ENCODE results near the gene GOLGA6B. TPM values are rescaled to one million over a fixed set of nuclear protein-coding genes. Genes with fewer than 3 reads are reported as not detected.
"Not testable (repeated sequence)": the region's sequence is repeated elsewhere in the genome, so short reads cannot be mapped to it uniquely, and the experiment has no call there.

GOLGA6B gene, protein sequence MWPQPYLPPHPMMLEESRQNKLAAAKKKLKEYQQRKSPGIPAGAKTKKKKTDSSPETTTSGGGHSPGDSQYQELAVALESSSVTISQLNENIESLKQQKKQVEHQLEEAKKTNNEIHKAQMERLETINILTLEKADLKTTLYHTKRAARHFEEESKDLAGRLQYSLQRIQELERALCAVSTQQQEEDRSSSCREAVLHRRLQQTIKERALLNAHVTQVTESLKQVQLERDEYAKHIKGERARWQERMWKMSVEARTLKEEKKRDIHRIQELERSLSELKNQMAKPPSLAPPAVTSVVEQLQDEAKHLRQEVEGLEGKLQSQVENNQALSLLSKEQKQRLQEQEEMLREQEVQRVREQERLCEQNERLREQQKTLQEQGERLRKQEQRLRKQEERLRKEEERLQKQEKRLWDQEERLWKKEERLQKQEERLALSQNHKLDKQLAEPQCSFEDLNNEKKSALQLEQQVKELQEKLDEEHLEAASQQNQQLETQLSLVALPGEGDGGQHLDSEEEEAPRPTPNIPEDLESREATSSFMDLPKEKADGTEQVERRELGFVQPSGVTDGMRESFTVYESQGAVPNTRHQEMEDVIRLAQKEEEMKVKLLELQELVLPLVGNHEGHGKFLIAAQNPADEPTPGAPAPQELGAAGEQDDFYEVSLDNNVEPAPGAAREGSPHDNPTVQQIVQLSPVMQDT
- not detected for total RNA-seq

DNA sequence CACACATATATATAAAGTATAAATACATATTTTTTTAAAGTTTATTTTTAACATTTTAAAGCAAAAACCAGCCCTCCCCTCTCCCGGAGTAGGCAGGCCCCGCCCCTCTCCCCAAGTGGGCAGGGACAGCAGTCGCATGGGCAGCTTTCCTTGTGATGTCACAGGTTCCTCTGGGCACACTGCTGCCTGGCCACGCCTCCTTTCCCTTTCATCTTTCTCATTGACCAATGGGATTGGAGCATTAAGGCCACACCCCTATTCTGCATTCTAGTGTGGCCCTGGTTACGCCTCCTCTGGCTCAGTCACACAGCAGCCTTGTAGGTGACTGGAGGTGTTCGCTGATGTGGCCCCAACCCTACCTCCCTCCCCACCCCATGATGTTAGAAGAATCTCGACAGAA lies at the start of gene GOLGA6B:
TSS of gene GOLGA6B (plus strand) at position 301 of the 400 bp plus-strand sequence. CDS start at position 342, 41 bp downstream.
- not testable (repeated sequence) for H3K4me1 ChIP-seq (ENCODE audit: insufficient read depth, low read length); H3K4me3 ChIP-seq (ENCODE audit: low read length); H3K27me3 ChIP-seq (ENCODE audit: insufficient read depth, low read length); H3K9me3 ChIP-seq (ENCODE audit: low read depth, low read length)

DNA sequence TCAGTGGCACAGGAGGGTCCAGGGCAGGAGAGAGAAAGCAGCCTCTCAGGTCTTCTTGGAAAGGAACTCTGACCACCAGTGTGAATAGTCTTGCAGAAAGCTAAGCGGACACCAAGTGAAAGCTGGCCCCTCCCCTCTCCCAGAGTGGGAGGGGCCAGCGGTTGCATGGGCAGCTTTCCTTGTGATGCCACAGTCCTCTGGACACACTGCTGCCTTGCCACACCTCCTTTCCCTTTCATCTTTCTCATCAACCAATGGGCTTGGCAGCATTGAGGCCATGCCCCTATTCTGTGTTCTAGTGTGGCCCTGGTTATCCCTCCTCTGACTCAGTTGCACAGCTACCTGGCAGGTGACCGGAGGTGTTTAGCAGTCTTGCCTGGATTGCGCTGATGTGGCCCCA lies 49.7 kb upstream of the GOLGA6B start:
- no peak overlapping the region for H3K4me3 ChIP-seq (ENCODE audit: low read length)
- no peaks in the 10 kb centered on the region for H3K9me3 ChIP-seq (ENCODE audit: low read depth, low read length)
- H3K4me1 ChIP-seq (ENCODE audit: insufficient read depth, low read length), result no peaks in the 10 kb centered on the region
- H3K27me3 ChIP-seq (ENCODE audit: insufficient read depth, low read length), result no peaks in the 10 kb centered on the region

DNA sequence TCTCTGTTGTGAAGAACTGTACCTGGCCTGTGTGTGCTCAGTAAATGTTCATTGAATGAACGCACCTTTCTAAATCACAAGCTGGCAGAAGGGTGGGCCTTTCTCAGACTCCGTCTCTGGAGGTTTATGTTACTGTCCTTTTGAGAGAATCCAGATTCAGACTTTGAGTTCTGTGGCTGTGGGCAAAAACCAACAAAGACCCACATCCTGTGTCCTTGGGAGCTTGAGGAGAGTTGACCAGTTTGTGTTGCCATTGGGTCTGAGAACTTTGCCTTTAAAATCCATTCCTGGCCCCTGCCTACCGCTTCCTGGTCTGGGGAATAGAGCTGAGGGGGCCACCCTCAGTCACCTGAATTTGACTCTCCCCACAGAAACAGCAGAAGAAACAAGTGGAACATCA lies 46.4 kb upstream of the GOLGA6B start:
- not testable (repeated sequence) for H3K4me3 ChIP-seq (ENCODE audit: low read length); H3K4me1 ChIP-seq (ENCODE audit: insufficient read depth, low read length); H3K9me3 ChIP-seq (ENCODE audit: low read depth, low read length); H3K27me3 ChIP-seq (ENCODE audit: insufficient read depth, low read length)

DNA sequence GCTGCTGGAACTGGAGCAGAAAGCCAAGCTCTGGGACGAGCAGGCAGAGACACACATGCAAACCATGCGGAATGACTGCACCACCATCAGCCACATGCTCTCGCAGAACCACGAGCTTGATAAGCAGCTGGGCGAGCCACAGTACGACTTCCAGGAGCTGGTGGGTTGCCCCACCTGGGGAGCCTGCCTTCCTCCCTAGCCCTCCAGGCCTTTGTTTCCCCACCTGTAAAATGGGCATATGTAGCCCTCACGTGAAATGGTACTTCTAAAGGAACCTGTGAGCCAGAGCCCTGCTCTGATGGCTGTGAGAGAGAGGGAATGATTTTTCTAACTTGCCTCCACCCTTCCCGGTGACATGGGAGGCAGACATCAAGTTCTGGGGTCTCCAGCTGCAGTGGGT lies 44.6 kb upstream of the GOLGA6B start:
- Histone ChIP-seq H3K27me3 (ENCODE audit: insufficient read depth, low read length) (no peaks in the 10 kb centered on the region), H3K4me3 (ENCODE audit: low read length) (no peak overlapping the region), H3K9me3 (ENCODE audit: low read depth, low read length) (no peaks in the 10 kb centered on the region), H3K4me1 (ENCODE audit: insufficient read depth, low read length) (no peaks in the 10 kb centered on the region)

DNA sequence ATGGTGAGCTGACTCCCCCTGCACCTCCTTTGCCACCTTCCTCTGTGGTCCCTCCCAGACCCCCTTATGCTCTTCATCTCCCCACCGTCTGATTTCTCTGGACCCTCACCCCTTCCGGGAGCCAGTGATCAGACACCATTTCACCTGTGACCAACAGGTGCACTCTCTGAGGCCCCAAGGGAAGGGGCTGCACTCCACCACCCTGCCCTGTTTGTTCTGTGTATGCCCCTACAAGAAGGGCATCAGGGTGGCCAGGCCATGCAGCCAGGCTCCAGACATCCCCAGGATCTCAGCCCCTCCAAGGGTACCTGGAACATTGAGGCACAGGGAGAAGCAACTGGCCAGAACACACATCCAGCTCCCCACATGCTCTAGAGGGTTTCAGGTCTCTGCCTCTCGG lies 42.2 kb upstream of the GOLGA6B start:
- not testable (repeated sequence) for H3K4me1 ChIP-seq (ENCODE audit: insufficient read depth, low read length); H3K4me3 ChIP-seq (ENCODE audit: low read length); H3K27me3 ChIP-seq (ENCODE audit: insufficient read depth, low read length); H3K9me3 ChIP-seq (ENCODE audit: low read depth, low read length)

DNA sequence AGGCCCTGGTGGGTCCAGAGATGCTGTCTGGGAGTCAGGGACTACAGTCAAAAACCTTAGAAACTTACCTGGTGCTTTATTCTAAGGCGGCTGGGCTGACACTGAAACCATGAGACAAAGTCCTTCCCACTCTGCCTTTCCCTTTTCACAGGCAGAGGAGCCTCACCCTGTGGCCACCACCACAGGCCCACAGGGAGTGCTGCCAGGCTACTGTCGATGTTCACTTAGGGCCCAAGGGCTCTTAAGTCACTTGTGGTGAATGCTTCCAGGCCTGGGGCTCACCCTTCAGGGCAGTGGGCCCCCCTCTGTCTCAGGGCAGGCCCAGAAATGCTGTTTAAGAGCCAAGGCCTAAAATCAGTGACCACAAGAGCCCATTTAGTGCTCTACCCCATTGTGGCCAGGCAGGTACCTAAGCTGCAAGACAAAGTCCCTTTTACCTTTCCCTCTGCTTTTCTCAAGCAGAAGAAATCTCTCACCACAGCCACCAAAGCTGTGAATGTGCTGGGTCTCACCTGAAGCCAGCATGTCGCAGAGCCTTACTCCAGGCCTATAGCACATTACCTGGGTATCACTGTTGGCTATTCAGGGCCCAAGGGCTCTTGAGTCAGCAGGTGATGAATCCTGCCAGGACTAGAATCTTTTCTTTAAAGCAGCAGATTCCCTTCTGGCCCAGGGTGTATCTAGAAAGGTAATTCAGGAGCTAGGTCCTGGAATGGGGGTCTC lies 39.5 kb upstream of the GOLGA6B start:
- Histone ChIP-seq H3K9me3 (ENCODE audit: low read depth, low read length) (no peaks in the 10 kb centered on the region), H3K27me3 (ENCODE audit: insufficient read depth, low read length) (no peaks in the 10 kb centered on the region), H3K4me3 (ENCODE audit: low read length) (no peak overlapping the region), H3K4me1 (ENCODE audit: insufficient read depth, low read length) (no peaks in the 10 kb centered on the region)

DNA sequence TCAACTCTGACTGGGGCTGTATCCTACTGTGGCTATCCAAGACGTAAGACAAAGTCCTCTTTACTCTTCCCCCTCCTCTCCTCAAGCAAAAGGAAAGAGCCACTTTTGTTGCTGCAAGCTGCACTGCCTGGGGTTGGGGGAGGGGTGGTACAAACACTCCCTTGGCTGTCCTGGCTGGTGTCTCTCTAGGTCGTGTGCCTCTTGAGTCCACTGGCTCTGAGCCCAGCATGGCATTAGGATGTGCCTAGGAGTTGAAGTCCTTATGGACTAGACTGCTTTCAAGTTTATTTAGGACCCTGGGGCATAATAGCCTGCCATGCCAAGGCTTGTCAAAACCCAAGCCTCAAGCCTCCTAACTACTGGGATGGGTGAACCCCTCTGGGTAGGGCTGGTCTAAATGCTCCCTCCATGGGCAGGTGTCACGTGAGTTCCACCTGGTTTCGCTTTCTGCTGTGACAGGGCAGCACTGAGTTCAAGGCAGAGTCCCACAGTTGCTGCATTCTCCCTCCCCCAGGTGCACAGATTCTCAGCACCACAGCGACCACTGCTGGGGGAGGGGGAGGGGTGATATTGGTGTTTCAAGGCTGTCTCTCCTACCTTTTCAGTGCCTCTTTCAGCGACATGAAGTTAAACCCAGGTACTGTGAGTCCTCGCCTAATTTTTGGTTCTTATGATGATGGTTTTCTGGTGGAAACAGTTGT lies 38.8 kb upstream of the GOLGA6B start:
- not testable (repeated sequence) for H3K4me1 ChIP-seq (ENCODE audit: insufficient read depth, low read length)

DNA sequence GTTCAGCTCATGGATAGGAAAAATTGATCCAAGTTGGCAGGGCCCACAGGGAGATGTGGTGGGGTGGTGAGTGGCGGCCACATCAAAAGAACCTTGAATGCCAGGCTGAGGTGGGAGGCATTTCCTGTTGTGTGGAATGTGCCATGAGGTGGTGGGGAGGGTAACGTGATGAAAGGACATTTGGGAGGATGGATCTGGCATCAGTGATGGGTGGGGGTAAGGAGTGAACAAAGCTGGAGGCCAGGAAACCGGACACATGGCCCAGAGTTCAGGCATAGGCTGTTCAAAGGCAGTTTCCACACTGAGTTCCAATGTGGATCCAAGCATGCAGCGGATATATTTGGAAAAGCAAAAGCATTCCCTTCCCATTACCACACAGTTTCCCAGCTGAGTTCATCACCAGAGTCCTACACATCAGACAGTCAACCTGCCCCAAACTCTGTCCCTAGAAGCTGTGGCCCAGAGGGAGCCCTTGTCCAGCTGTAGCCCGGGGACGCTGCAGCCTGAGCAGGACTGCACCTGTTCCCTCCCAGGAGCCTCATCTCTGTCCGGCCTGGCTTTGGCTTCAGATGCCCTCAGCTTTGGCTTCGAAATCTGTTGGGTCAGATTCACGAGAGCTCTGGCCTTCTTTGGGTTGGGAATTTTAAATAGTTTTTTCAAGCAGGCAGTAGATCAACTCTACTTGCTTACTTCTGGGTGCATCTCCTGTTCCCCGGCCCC lies 37.8 kb upstream of the GOLGA6B start:
- Histone ChIP-seq H3K27me3 (ENCODE audit: insufficient read depth, low read length) (no peaks in the 10 kb centered on the region), H3K4me3 (ENCODE audit: low read length) (no peak overlapping the region), H3K4me1 (ENCODE audit: insufficient read depth, low read length) (no peaks in the 10 kb centered on the region), H3K9me3 (ENCODE audit: low read depth, low read length) (no peaks in the 10 kb centered on the region)

More for the DNA sequence above, 38.8 kb upstream of the GOLGA6B start:
- not testable (repeated sequence) for H3K9me3 ChIP-seq (ENCODE audit: low read depth, low read length); H3K27me3 ChIP-seq (ENCODE audit: insufficient read depth, low read length); H3K4me3 ChIP-seq (ENCODE audit: low read length)

DNA sequence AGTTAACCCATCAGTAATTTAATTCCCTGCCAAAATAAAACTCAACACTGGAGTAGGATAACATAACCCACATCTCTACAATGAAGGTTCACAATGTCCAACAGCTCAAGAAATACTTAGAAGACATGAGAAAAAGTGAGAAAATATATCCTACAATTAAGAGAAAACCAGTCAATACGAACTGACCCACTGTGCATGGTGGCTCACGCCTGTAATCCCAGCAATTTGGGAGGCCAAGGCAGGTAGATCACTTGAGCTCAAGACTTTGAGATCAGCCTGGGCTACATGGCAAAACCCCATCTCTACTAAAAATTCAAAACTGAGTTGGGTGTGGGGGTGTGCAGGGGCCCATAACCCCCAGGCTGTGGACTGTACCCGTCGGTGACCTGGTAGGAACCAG lies 30.6 kb upstream of the GOLGA6B start:
- H3K9me3 ChIP-seq (ENCODE audit: low read depth, low read length), result not testable (repeated sequence)

DNA sequence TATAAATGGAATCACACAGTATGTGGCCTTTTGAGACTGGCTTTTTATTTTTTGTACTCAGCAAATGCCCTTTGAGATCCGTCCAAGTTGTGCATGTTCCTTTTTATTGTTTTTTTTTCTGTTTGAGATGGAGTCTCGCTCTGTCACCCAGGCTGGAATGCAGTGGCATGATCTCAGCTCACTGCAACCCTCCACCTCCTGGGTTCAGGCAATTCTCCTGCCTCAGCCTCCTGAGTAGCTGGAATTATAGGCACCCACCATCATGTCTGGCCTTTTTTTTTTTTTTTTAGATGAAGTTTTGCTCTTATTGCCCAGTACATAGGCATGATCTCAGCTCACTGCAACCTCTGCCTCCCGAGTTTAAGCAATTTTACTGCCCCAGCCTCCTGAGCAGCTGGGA lies 28.3 kb upstream of the GOLGA6B start:
- H3K4me1 ChIP-seq (ENCODE audit: insufficient read depth, low read length); H3K9me3 ChIP-seq (ENCODE audit: low read depth, low read length); H3K27me3 ChIP-seq (ENCODE audit: insufficient read depth, low read length); H3K4me3 ChIP-seq (ENCODE audit: low read length): not testable (repeated sequence)

More for the DNA sequence above, 30.6 kb upstream of the GOLGA6B start:
- not testable (repeated sequence) for H3K4me3 ChIP-seq (ENCODE audit: low read length); H3K27me3 ChIP-seq (ENCODE audit: insufficient read depth, low read length); H3K4me1 ChIP-seq (ENCODE audit: insufficient read depth, low read length)

DNA sequence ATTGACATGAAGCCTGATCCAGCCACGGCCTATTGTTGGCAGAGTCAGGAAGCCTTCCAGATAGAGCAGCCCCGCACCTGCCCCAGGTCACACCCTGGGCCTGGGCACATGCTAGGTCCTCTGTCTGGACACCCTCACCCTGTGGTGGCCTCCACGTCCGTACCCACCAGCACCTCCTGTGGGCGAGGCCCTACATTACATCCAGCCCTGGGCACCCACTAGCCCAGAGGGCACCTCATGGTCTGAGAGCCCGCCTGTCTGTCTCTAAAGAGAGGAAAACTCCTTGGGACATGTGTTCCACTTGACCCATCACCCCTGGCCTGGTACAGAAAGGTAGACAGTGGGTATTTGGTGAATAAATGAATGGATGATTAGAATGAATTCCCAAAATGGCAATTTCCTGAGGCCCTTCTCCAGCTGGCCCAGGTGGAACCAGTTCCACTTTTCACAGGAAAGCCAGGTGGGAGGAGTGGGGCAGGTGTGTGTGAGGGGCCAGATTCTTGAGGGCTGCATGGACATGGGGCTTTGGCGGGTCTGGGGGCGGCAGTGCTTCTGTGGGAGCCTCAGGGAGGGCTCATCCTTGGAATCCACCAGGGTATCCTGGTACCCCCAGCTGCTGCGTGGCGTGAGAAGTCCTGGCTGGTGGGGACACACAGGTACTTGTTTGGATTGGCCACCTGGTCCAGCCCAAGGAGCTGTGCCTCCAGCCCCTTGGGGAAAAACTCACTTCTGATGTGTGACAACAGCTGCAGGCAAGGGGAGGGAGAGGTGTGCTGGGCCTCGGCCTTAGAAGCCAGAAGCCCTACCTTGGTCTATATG lies 26.0 kb upstream of the GOLGA6B start:
- H3K27me3 ChIP-seq (ENCODE audit: insufficient read depth, low read length); H3K9me3 ChIP-seq (ENCODE audit: low read depth, low read length); H3K4me1 ChIP-seq (ENCODE audit: insufficient read depth, low read length); H3K4me3 ChIP-seq (ENCODE audit: low read length): not testable (repeated sequence)

DNA sequence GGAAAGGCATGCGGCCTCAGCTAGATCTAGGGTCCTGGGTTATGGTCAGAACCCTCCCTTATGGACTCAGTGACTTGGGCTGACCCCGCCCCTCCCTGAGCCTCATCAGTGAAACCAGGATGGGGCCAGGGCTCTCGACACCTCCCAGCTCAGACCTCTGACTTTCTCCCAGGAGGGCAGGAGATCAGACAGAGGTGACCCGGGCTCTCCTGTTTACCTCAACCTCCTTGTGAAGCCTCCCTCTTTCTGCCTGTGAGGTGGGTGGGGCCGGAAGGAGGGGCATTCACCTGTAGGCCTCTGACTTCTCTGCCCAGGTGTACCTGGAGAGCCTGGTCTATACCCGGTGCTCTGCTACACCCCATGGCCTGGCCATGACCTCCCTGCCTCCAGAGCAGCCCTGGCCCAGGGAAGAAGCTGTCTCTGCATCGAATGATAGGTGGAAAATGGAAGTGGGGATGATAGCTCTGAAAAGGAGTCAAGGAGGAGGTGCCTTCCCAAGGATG lies 25.4 kb upstream of the GOLGA6B start:
- not testable (repeated sequence) for H3K4me1 ChIP-seq (ENCODE audit: insufficient read depth, low read length); H3K4me3 ChIP-seq (ENCODE audit: low read length); H3K27me3 ChIP-seq (ENCODE audit: insufficient read depth, low read length); H3K9me3 ChIP-seq (ENCODE audit: low read depth, low read length)

DNA sequence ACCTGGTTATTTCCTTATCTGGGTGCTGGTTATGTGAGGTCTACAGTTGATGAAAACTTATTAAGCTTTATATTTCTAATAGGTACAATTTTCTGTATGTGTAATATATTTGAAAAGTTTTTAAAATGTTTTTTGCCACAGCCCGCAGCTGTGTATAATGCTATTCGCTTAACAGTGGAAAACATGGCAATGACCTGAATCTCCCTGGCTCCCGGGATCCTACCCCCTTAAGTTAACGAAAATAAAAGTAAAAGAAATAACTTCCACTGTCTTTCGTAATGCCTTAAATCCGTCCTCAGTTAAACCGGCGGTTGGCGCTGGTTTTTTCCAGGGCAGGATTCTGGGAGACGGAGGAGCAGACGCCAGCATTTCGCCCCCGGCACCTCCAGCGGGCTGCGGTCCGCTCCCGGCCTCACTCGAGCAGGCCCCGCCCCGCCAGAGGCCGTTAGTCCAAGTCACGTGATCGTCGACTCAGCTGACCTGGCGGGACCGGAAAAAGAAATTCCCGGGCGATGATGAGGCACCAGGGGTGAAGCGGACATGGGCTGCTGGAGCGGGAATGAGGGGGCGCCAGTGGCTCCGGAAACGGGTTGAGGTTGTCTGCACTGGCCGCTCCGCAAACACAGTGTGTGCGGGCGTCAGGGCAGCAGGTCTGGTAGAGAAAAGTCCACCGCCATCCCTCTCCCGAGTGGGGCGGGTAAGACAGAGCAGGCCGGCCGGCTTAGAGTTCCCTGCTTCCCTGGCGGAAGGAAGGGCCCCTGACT lies 17.8 kb upstream of the GOLGA6B start:
- H3K4me3 ChIP-seq (ENCODE audit: low read length); H3K9me3 ChIP-seq (ENCODE audit: low read depth, low read length); H3K4me1 ChIP-seq (ENCODE audit: insufficient read depth, low read length): not testable (repeated sequence)

More for the DNA sequence above, 17.8 kb upstream of the GOLGA6B start:
- H3K27me3 ChIP-seq (ENCODE audit: insufficient read depth, low read length), result not testable (repeated sequence)

Data from mononuclear cell (primary cell).